H1 (cell line): Measurements from ENCODE around the gene LRRTM2.

Source experiments
- CTCF ChIP-seq, 3 experiments: IDR thresholded peaks; 1 replicate in 2 of 3; 2 replicates in 1 of 3; pipeline versions ENCODE4 v1.5.1 to v1.6.1; 2011; ENCODE audit warnings: low read length in 3 of 3, mild to moderate bottlenecking in 3 of 3, inconsistent platforms in 2 of 3, low read depth in 1 of 3, moderate library complexity in 1 of 3; ENCODE audit not compliant: insufficient read depth in 1 of 3; ENCODE audit errors: control extremely low read depth in 1 of 3
- EP300 ChIP-seq, 2 experiments: IDR thresholded peaks; 1 replicate in 1 of 2; 2 replicates in 1 of 2; pipeline ENCODE4 v1.6.1; 2011 to 2012; ENCODE audit warnings: low read depth in 2 of 2, low read length in 2 of 2, mild to moderate bottlenecking in 2 of 2, borderline replicate concordance in 1 of 2, inconsistent platforms in 1 of 2, moderate library complexity in 1 of 2
- EZH2 ChIP-seq: fragments of 200-600 bp; sonication (generic); IDR thresholded peaks from 2 replicates; pipeline ENCODE4 v1.7.1; 2012; ENCODE audit warnings: low read depth, mild to moderate bottlenecking, moderate library complexity, low read length, inconsistent platforms; ENCODE audit not compliant: severe bottlenecking
- FOSL1 ChIP-seq: IDR thresholded peaks from 2 replicates; pipeline ENCODE4 v1.6.1; 2011; ENCODE audit warnings: mild to moderate bottlenecking, low read depth, low read length, moderate library complexity; ENCODE audit not compliant: insufficient read depth
- KDM4A ChIP-seq: IDR thresholded peaks from one replicate; pipeline ENCODE4 v1.7.1; 2012; ENCODE audit warnings: low read depth, mild to moderate bottlenecking, moderate library complexity, low read length, inconsistent platforms; ENCODE audit not compliant: severe bottlenecking
- POLR2A ChIP-seq, 2 experiments: IDR thresholded peaks; 1 replicate in 1 of 2; 2 replicates in 1 of 2; pipeline ENCODE4 v1.6.1; 2011; ENCODE audit warnings: low read depth in 2 of 2, low read length in 2 of 2, mild to moderate bottlenecking in 2 of 2; ENCODE audit errors: control extremely low read depth in 1 of 2
- POLR2AphosphoS5 ChIP-seq: IDR thresholded peaks from 2 replicates; pipeline ENCODE4 v1.6.1; 2011; ENCODE audit warnings: low read depth, low read length

- TF ChIP-seq EZH2 (no peak), FOSL1 (no peak), POLR2AphosphoS5 (no peak), CTCF (IDR thresholded peaks at IDR 0.05; ENCODE audit: control extremely low read depth in 1 of 3, insufficient read depth in 1 of 3, low read depth in 1 of 3, low read length in 3 of 3) (peak in 2 of 3 experiments; percentile 7 to 14; a peak in 2 of 4 replicates), EP300 (IDR thresholded peaks at IDR 0.05; ENCODE audit: borderline replicate concordance in 1 of 2, low read depth in 2 of 2, low read length in 2 of 2) (no peak), POLR2A (IDR thresholded peaks at IDR 0.05; ENCODE audit: control extremely low read depth in 1 of 2, low read depth in 2 of 2, low read length in 2 of 2) (no peak), KDM4A (no peak)
These were observed 56.1 kb downstream of the LRRTM2 start for GRCh38 chr5:138819081-138819480.
